NCI-H2196 (cell line): ENCODE measurements around the gene IRF2BP1.
A peak's percentile ranks its signal among the peaks of the same experiment; 100 is the strongest.
"Not testable (repeated sequence)": the region's sequence is repeated elsewhere in the genome, so short reads cannot be mapped to it uniquely, and the experiment has no call there.

Experiments used
- DNase-seq: peaks from one replicate; lab custom pipeline; 2025; ENCODE audit not compliant: unreplicated experiment; lab: John Stamatoyannopoulos, UW

The IRF2BP1 gene

GRCh38 chr19:45902651-45903625, 17.0 kb upstream of the IRF2BP1 start:
- peak; percentile 100 for DNase-seq

- DNase-seq: no peak
These were observed 16.1 kb upstream of the IRF2BP1 start, which contains the start of gene MYPOP for GRCh38 chr19:45901912-45902650. Gene MYPOP, minus strand, starts transcription at chr19:45902613. Its CDS starts 840 bp downstream, at chr19:45901773.

- peak; percentile 17 for DNase-seq
These were observed 15.5 kb upstream of the IRF2BP1 start for GRCh38 chr19:45901432-45901911.

GRCh38 chr19:45900738-45901431, 14.9 kb upstream of the IRF2BP1 start:
- DNase-seq: no peak

GRCh38 chr19:45899919-45900589, 14.1 kb upstream of the IRF2BP1 start:
- DNase-seq: no peak

- no peak for DNase-seq
These were observed 13.3 kb upstream of the IRF2BP1 start for GRCh38 chr19:45899253-45899652.

GRCh38 chr19:45897261-45897812, 11.4 kb upstream of the IRF2BP1 start:
- DNase-seq: no peak

GRCh38 chr19:45895983-45896599, 10.2 kb upstream of the IRF2BP1 start:
- DNase-seq: not testable (repeated sequence)

- DNase-seq: no peak
These were observed 9.6 kb upstream of the IRF2BP1 start for GRCh38 chr19:45895519-45895972.

- no peak for DNase-seq
These were observed 4.9 kb upstream of the IRF2BP1 start for GRCh38 chr19:45890877-45891276.

GRCh38 chr19:45889210-45889885, 3.4 kb upstream of the IRF2BP1 start:
- DNase-seq: no peak

GRCh38 chr19:45887200-45887710, 1.3 kb upstream of the IRF2BP1 start:
- DNase-seq: no peak

GRCh38 chr19:45886427-45887199, 672 bp upstream of the IRF2BP1 start:
- DNase-seq: peak; percentile 91

- no peak for DNase-seq
These were observed 1.0 kb downstream of the IRF2BP1 start for GRCh38 chr19:45884682-45885555.

GRCh38 chr19:45883881-45884681, 1.9 kb downstream of the IRF2BP1 start:
- DNase-seq: no peak

- no peak for DNase-seq
These were observed 2.4 kb downstream of the IRF2BP1 start for GRCh38 chr19:45883586-45883880.
